Thyroid gland (tissue), 4 donors: Measurements from ENCODE around the gene CCN2.

Source experiments
- POLR2A ChIP-seq, 2 donors: fragments of 450-650 bp; IDR thresholded peaks; one replicate each; pipeline ENCODE4 v1.6.1; 2017; ENCODE audit warnings: antibody characterized with exemption in 2 of 2, mild to moderate bottlenecking in 2 of 2, moderate library complexity in 1 of 2
- TF ChIP-seq, protein P1 (sequence below), 6 experiments: fragments of 200-600 bp in 3 of 6; fragments of 450-650 bp in 3 of 6; sonication (generic) in 3 of 6; IDR thresholded peaks; one replicate each; pipeline ENCODE4 v1.5.1; 2016 to 2019; ENCODE audit warnings: antibody characterized with exemption in 6 of 6, mild to moderate bottlenecking in 2 of 6, inconsistent platforms in 1 of 6, moderate library complexity in 1 of 6

DNA sequence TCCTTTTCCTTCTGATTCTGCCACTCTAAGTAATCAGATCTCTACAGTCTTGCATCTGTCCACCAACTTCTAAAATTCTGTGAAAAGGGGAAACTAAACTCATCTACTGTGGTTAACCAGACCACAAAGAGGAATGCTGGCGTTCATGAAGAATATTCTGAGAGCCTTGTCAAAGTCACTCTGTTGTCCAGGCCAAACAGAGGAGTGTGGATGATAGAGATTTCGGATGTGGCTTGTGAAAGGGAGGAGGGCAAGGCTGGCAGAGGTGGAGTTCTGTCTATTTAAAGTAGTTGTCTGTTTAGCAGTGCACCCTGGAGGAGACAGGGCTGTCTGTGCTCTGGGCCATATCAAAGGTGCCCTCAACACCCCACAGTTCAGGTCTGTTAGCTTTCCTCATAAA, 33.9 kb downstream of the CCN2 start:
- TF ChIP-seq, protein P1, sequence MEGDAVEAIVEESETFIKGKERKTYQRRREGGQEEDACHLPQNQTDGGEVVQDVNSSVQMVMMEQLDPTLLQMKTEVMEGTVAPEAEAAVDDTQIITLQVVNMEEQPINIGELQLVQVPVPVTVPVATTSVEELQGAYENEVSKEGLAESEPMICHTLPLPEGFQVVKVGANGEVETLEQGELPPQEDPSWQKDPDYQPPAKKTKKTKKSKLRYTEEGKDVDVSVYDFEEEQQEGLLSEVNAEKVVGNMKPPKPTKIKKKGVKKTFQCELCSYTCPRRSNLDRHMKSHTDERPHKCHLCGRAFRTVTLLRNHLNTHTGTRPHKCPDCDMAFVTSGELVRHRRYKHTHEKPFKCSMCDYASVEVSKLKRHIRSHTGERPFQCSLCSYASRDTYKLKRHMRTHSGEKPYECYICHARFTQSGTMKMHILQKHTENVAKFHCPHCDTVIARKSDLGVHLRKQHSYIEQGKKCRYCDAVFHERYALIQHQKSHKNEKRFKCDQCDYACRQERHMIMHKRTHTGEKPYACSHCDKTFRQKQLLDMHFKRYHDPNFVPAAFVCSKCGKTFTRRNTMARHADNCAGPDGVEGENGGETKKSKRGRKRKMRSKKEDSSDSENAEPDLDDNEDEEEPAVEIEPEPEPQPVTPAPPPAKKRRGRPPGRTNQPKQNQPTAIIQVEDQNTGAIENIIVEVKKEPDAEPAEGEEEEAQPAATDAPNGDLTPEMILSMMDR (IDR thresholded peaks at IDR 0.05): no peak
- no peak for TF ChIP-seq POLR2A (IDR thresholded peaks at IDR 0.05)
